ENCODE measurements around the gene B9D2.

B9D2 gene, protein sequence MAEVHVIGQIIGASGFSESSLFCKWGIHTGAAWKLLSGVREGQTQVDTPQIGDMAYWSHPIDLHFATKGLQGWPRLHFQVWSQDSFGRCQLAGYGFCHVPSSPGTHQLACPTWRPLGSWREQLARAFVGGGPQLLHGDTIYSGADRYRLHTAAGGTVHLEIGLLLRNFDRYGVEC

DNA sequence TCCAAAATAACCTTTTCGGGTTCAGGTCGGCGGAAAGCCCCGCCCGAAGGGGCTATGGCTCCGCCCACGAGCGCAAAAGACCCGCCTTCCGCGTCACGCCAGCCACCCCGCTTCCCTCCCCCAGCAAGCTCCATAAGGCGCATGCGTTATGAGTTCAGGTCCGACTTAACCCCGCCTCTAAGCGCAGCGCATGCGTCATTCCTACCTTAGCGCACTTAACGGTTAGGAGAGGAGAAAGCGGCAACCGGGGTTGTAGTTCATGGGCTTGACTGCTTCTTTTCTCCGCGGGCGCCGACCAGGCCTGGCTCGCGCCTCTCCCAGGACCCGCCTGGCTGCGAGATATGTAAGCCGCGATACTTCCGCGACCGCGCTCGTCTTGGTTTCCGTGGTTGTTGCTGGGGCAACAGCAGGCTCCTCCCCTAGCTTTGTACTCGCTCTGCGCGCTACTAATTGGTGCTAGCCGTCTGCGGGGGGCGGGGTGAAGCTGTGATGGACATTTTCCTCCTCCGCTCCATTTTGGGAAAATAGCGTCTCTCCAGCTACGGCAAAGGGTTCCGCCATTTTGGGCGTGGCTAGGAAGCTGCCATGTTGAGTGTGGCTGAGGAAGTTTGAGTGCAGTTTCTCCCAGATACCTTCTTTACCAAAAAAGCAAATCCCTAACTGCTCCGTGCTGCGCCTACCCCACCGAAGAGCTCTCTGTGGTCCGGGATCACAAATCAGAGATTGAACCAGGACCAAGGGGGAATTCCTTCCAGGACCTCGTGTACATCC is at the start of gene B9D2:
TSS of gene B9D2 (minus strand) at position 397 of the 771 bp plus-strand sequence. CDS start 630 bp downstream, outside the sequence.
- Histone ChIP-seq H3K9me3 (ENCODE audit: control insufficient read depth, insufficient read depth, low read depth, low read length) (no peaks in the 10 kb centered on the region), H3K36me3 (ENCODE audit: control insufficient read depth in 2 of 2, insufficient read depth in 1 of 2, low read length in 2 of 2) (no peaks in the 10 kb centered on the region; a peak in 1 of 3 replicates), H3K4me3 (ENCODE audit: low read depth, low read length) (peak within 1 kb of the TSS; percentile 72), H3K27ac (ENCODE audit: extremely low read depth, low read depth, low read length) (peak within 1 kb of the TSS; percentile 74), H3K4me1 (ENCODE audit: control insufficient read depth, insufficient read depth, low read length) (0 out of 2 replicates have a peak, but pooled peaks cover 5% of the 10 kb centered on the region)
- POLR2A ChIA-PET, result interaction anchor here (0.6 to 4.7 kb wide), 29 partner anchors 8 to 794 kb away, joined by 3 to 73 read pairs (median 6); partner anchors contain the start of genes B3GNT8, BCKDHA, DMAC2 and ERICH4
- CTCF ChIA-PET, result interaction anchor here (0.6 to 5.3 kb wide), 11 partner anchors 10 to 815 kb away, joined by 3 to 64 read pairs (median 5); partner anchors contain the start of genes TGFB1 and TMEM91
- TF ChIP-seq GLIS2 (tag by site-specific recombination; IDR thresholded peaks at IDR 0.05) (peak; percentile 79), OVOL3 (tag by site-specific recombination; IDR thresholded peaks at IDR 0.05) (peak; percentile 95), ZBTB21 (tag by site-specific recombination; IDR thresholded peaks at IDR 0.05) (peak; percentile 79), GLI2 (tag by site-specific recombination; IDR thresholded peaks at IDR 0.05; ENCODE audit: borderline replicate concordance, low read depth) (no peak), EGR2 (tag by site-specific recombination; IDR thresholded peaks at IDR 0.05; ENCODE audit: low read depth) (0 out of 2 replicates have a peak, but pooled peaks have one; percentile 6), ZNF311 (tag by site-specific recombination; IDR thresholded peaks at IDR 0.05; ENCODE audit: borderline replicate concordance) (no peak), ZEB2 (tag by site-specific recombination; IDR thresholded peaks at IDR 0.05) (no peak), ZXDB (tag by site-specific recombination; IDR thresholded peaks at IDR 0.05) (0 out of 2 replicates have a peak, but pooled peaks have one; percentile 56), KLF1 (tag by site-specific recombination; IDR thresholded peaks at IDR 0.05) (peak; percentile 53; the same call in 1 of the 2 replicates), ZFHX2 (tag by site-specific recombination; conservative IDR thresholded peaks at IDR 0.05) (peak; percentile 39; the same call in 1 of the 2 replicates), IKZF3 (tag by site-specific recombination; IDR thresholded peaks at IDR 0.05) (peak; percentile 66), SP2 (tag by site-specific recombination; IDR thresholded peaks at IDR 0.05) (peak; percentile 92), SP3 (tag by site-specific recombination; IDR thresholded peaks at IDR 0.05) (peak; percentile 91), ZNF558 (tag by site-specific recombination; IDR thresholded peaks at IDR 0.05) (no peak), ZNF501 (tag by site-specific recombination; IDR thresholded peaks at IDR 0.05) (0 out of 2 replicates have a peak, but pooled peaks have one; percentile 31), ZNF366 (tag by site-specific recombination; conservative IDR thresholded peaks at IDR 0.05) (peak; percentile 48), MZF1 (tag by site-specific recombination; IDR thresholded peaks at IDR 0.05; ENCODE audit: borderline replicate concordance) (peak; percentile 81; the same call in 1 of the 2 replicates), YY2 (tag by site-specific recombination; IDR thresholded peaks at IDR 0.05) (peak; percentile 99), KLF8 (tag by site-specific recombination; IDR thresholded peaks at IDR 0.05) (peak; percentile 37; the same call in 1 of the 2 replicates), ZIC2 (tag by site-specific recombination; IDR thresholded peaks at IDR 0.05) (no peak), ZNF335 (tag by site-specific recombination; conservative IDR thresholded peaks at IDR 0.05) (peak; percentile 90), ZNF610 (tag by site-specific recombination; IDR thresholded peaks at IDR 0.05; ENCODE audit: borderline replicate concordance) (0 out of 2 replicates have a peak, but pooled peaks have one; percentile 27)
- TF ChIP-seq, protein P1, sequence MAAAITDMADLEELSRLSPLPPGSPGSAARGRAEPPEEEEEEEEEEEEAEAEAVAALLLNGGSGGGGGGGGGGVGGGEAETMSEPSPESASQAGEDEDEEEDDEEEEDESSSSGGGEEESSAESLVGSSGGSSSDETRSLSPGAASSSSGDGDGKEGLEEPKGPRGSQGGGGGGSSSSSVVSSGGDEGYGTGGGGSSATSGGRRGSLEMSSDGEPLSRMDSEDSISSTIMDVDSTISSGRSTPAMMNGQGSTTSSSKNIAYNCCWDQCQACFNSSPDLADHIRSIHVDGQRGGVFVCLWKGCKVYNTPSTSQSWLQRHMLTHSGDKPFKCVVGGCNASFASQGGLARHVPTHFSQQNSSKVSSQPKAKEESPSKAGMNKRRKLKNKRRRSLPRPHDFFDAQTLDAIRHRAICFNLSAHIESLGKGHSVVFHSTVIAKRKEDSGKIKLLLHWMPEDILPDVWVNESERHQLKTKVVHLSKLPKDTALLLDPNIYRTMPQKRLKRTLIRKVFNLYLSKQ (tag by site-specific recombination; IDR thresholded peaks at IDR 0.05; ENCODE audit: borderline replicate concordance), result no peak
- TF ChIP-seq, protein P2, sequence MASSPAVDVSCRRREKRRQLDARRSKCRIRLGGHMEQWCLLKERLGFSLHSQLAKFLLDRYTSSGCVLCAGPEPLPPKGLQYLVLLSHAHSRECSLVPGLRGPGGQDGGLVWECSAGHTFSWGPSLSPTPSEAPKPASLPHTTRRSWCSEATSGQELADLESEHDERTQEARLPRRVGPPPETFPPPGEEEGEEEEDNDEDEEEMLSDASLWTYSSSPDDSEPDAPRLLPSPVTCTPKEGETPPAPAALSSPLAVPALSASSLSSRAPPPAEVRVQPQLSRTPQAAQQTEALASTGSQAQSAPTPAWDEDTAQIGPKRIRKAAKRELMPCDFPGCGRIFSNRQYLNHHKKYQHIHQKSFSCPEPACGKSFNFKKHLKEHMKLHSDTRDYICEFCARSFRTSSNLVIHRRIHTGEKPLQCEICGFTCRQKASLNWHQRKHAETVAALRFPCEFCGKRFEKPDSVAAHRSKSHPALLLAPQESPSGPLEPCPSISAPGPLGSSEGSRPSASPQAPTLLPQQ (tag by site-specific recombination; IDR thresholded peaks at IDR 0.05), result peak; percentile 13; the same call in 1 of the 2 replicates
- TF ChIP-seq, protein P3, sequence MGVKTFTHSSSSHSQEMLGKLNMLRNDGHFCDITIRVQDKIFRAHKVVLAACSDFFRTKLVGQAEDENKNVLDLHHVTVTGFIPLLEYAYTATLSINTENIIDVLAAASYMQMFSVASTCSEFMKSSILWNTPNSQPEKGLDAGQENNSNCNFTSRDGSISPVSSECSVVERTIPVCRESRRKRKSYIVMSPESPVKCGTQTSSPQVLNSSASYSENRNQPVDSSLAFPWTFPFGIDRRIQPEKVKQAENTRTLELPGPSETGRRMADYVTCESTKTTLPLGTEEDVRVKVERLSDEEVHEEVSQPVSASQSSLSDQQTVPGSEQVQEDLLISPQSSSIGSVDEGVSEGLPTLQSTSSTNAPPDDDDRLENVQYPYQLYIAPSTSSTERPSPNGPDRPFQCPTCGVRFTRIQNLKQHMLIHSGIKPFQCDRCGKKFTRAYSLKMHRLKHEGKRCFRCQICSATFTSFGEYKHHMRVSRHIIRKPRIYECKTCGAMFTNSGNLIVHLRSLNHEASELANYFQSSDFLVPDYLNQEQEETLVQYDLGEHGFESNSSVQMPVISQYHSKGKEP (tag by site-specific recombination; IDR thresholded peaks at IDR 0.05), result peak; percentile 49; the same call in 1 of the 2 replicates
- TF ChIP-seq, protein P4, sequence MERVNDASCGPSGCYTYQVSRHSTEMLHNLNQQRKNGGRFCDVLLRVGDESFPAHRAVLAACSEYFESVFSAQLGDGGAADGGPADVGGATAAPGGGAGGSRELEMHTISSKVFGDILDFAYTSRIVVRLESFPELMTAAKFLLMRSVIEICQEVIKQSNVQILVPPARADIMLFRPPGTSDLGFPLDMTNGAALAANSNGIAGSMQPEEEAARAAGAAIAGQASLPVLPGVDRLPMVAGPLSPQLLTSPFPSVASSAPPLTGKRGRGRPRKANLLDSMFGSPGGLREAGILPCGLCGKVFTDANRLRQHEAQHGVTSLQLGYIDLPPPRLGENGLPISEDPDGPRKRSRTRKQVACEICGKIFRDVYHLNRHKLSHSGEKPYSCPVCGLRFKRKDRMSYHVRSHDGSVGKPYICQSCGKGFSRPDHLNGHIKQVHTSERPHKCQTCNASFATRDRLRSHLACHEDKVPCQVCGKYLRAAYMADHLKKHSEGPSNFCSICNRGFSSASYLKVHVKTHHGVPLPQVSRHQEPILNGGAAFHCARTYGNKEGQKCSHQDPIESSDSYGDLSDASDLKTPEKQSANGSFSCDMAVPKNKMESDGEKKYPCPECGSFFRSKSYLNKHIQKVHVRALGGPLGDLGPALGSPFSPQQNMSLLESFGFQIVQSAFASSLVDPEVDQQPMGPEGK (tag by site-specific recombination; IDR thresholded peaks at IDR 0.05), result peak; percentile 56
